GM23338 (cell line): ENCODE measurements around the gene HLA-DPA1.

Source experiments
- CREB1 ChIP-seq: fragments of 250-450 bp; sonication (Bioruptor Pico); IDR thresholded peaks from 2 replicates; pipeline ENCODE4 v1.5.0; 2020; ENCODE audit warnings: low read depth, mild to moderate bottlenecking, moderate library complexity
- EZH2 ChIP-seq: fragments of 200-600 bp; sonication (generic); IDR thresholded peaks from one replicate; pipeline ENCODE4 v1.8.0; 2017; ENCODE audit warnings: antibody characterized with exemption, mild to moderate bottlenecking, low read depth; ENCODE audit not compliant: unreplicated experiment
- JUNB ChIP-seq: IDR thresholded peaks from one replicate; pipeline ENCODE4 v1.6.1; 2016; ENCODE audit warnings: antibody characterized with exemption; ENCODE audit not compliant: unreplicated experiment
- NANOG ChIP-seq: IDR thresholded peaks from 2 replicates; pipeline ENCODE4 v1.6.1; 2016; ENCODE audit warnings: antibody characterized with exemption, borderline replicate concordance
- POLR2AphosphoS5 ChIP-seq: IDR thresholded peaks from 2 replicates; pipeline ENCODE4 v1.6.1; 2016; ENCODE audit warnings: antibody characterized with exemption, low read depth
- STAT1 ChIP-seq: IDR thresholded peaks from one replicate; pipeline ENCODE4 v1.6.1; 2016; ENCODE audit warnings: antibody characterized with exemption; ENCODE audit not compliant: unreplicated experiment
- ZNF114 ChIP-seq: fragments of 250-450 bp; sonication (Bioruptor Pico); IDR thresholded peaks from 2 replicates; pipeline ENCODE4 v1.5.0; 2020; ENCODE audit warnings: mild to moderate bottlenecking, moderate library complexity
- ZNF331 ChIP-seq: fragments of 250-450 bp; sonication (Bioruptor Pico); IDR thresholded peaks from 2 replicates; pipeline ENCODE4 v1.5.0; 2020; ENCODE audit warnings: low read depth, mild to moderate bottlenecking, moderate library complexity
- TF ChIP-seq, protein P1 (sequence below), 2 experiments: fragments of 200-600 bp in 1 of 2; sonication (generic) in 1 of 2; conservative IDR thresholded peaks; 2 replicates each; pipeline versions ENCODE4 v1.5.1 to v1.6.1; 2016 to 2017; ENCODE audit warnings: antibody characterized with exemption in 2 of 2, low read depth in 2 of 2, mild to moderate bottlenecking in 2 of 2, moderate library complexity in 1 of 2
- TF ChIP-seq, protein P2 (sequence below): IDR thresholded peaks from one replicate; pipeline ENCODE4 v1.6.1; 2018; ENCODE audit warnings: antibody characterized with exemption; ENCODE audit not compliant: unreplicated experiment
- TF ChIP-seq, protein P3 (sequence below): IDR thresholded peaks from 2 replicates; pipeline ENCODE4 v1.6.1; 2016; ENCODE audit warnings: antibody characterized with exemption

DNA sequence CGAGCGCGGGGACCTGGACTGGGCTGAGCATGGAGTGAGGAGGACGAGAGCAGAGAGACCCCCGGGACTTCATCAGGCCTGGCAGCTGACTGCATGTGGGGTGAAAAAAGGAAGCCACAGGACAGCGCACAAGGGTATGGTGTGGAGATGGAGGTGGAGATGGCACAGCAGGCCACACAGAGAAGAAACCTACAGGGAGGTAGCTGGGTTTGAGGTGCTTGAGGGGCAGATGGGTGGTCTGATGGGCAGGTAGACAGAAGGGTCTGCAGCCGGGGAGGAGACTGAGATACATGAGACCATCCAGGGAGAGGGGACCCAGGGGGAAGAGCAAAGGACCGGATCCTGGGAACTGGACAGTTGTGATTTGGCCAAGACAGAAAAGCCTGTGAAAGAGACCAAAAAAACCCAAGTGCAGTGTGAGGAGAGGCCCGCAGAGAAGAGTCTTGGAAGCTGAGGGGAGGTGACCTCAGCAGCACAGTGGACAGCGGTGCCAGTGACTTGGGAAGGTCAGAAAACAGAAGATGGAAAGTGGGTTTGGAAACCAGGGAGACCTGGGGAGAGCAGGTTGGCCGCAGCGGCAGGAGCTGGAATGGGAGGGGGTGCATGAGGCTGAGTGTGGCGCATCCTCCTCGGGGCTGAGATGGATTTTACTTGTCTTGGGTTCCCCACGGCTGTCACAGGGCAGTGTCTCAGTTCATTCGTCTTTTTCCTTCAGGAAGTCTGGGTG lies 7.8 kb upstream of the HLA-DPA1 start:
- TF ChIP-seq, protein P1, sequence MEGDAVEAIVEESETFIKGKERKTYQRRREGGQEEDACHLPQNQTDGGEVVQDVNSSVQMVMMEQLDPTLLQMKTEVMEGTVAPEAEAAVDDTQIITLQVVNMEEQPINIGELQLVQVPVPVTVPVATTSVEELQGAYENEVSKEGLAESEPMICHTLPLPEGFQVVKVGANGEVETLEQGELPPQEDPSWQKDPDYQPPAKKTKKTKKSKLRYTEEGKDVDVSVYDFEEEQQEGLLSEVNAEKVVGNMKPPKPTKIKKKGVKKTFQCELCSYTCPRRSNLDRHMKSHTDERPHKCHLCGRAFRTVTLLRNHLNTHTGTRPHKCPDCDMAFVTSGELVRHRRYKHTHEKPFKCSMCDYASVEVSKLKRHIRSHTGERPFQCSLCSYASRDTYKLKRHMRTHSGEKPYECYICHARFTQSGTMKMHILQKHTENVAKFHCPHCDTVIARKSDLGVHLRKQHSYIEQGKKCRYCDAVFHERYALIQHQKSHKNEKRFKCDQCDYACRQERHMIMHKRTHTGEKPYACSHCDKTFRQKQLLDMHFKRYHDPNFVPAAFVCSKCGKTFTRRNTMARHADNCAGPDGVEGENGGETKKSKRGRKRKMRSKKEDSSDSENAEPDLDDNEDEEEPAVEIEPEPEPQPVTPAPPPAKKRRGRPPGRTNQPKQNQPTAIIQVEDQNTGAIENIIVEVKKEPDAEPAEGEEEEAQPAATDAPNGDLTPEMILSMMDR (conservative IDR thresholded peaks at IDR 0.05; ENCODE audit: low read depth in 2 of 2) = no peak
- TF ChIP-seq EZH2 (no peak), POLR2AphosphoS5 (no peak), STAT1 (no peak), ZNF114 (CRISPR knock-in tag) (no peak), JUNB (no peak), CREB1 (no peak), ZNF331 (CRISPR knock-in tag) (no peak), NANOG (no peak)
- TF ChIP-seq, protein P2, sequence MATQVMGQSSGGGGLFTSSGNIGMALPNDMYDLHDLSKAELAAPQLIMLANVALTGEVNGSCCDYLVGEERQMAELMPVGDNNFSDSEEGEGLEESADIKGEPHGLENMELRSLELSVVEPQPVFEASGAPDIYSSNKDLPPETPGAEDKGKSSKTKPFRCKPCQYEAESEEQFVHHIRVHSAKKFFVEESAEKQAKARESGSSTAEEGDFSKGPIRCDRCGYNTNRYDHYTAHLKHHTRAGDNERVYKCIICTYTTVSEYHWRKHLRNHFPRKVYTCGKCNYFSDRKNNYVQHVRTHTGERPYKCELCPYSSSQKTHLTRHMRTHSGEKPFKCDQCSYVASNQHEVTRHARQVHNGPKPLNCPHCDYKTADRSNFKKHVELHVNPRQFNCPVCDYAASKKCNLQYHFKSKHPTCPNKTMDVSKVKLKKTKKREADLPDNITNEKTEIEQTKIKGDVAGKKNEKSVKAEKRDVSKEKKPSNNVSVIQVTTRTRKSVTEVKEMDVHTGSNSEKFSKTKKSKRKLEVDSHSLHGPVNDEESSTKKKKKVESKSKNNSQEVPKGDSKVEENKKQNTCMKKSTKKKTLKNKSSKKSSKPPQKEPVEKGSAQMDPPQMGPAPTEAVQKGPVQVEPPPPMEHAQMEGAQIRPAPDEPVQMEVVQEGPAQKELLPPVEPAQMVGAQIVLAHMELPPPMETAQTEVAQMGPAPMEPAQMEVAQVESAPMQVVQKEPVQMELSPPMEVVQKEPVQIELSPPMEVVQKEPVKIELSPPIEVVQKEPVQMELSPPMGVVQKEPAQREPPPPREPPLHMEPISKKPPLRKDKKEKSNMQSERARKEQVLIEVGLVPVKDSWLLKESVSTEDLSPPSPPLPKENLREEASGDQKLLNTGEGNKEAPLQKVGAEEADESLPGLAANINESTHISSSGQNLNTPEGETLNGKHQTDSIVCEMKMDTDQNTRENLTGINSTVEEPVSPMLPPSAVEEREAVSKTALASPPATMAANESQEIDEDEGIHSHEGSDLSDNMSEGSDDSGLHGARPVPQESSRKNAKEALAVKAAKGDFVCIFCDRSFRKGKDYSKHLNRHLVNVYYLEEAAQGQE = no peak
- TF ChIP-seq, protein P3, sequence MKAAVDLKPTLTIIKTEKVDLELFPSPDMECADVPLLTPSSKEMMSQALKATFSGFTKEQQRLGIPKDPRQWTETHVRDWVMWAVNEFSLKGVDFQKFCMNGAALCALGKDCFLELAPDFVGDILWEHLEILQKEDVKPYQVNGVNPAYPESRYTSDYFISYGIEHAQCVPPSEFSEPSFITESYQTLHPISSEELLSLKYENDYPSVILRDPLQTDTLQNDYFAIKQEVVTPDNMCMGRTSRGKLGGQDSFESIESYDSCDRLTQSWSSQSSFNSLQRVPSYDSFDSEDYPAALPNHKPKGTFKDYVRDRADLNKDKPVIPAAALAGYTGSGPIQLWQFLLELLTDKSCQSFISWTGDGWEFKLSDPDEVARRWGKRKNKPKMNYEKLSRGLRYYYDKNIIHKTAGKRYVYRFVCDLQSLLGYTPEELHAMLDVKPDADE = no peak
